Trophoblast cell (in vitro differentiated cells and primary cell): ENCODE results near the gene INO80.
"Not testable (repeated sequence)": the region's sequence is repeated elsewhere in the genome, so short reads cannot be mapped to it uniquely, and the experiment has no call there.

ENCODE experiments used
- DNase-seq, 2 donors: peaks; one replicate each; pipeline ENCODE4 v3.0.0-alpha.2; 2016
- H2AFZ ChIP-seq: 2 replicates; pipeline ENCODE4 v1.6.1; 2013; ENCODE audit warnings: low read length, moderate library complexity, mild to moderate bottlenecking; ENCODE audit not compliant: insufficient read depth, poor library complexity
- H2AK5ac ChIP-seq: 2 replicates; pipeline ENCODE4 v1.6.1; 2013; ENCODE audit warnings: mild to moderate bottlenecking, low read length
- H2BK120ac ChIP-seq: 2 replicates; pipeline ENCODE4 v1.6.1; 2013; ENCODE audit warnings: low read length, mild to moderate bottlenecking, moderate library complexity; ENCODE audit not compliant: insufficient read depth, poor library complexity
- H2BK12ac ChIP-seq: 2 replicates; pipeline ENCODE4 v1.6.1; 2013; ENCODE audit warnings: mild to moderate bottlenecking, low read length, moderate library complexity
- H2BK5ac ChIP-seq: 2 replicates; pipeline ENCODE4 v1.6.1; 2013; ENCODE audit warnings: low read length, low read depth, moderate library complexity, mild to moderate bottlenecking; ENCODE audit not compliant: poor library complexity
- H3K14ac ChIP-seq: 2 replicates; pipeline ENCODE4 v1.6.1; 2013; ENCODE audit warnings: mild to moderate bottlenecking, low read length
- H3K18ac ChIP-seq: 2 replicates; pipeline ENCODE4 v1.6.1; 2013; ENCODE audit warnings: mild to moderate bottlenecking, low read length
- H3K23ac ChIP-seq: 2 replicates; pipeline ENCODE4 v1.6.1; 2013; ENCODE audit warnings: low read length
- H3K27ac ChIP-seq: 2 replicates; pipeline ENCODE4 v1.5.1; 2013; ENCODE audit warnings: low read depth, mild to moderate bottlenecking, inconsistent platforms, low read length, moderate library complexity
- H3K27me3 ChIP-seq: 2 replicates; pipeline ENCODE4 v1.6.1; 2013; ENCODE audit warnings: inconsistent platforms, mild to moderate bottlenecking, low read length, moderate library complexity; ENCODE audit not compliant: insufficient read depth
- H3K36me3 ChIP-seq, 2 experiments: 1 replicate in 1 of 2; 2 replicates in 1 of 2; pipeline ENCODE4 v1.6.1; 2013; ENCODE audit warnings: low read length in 2 of 2, mild to moderate bottlenecking in 2 of 2, moderate library complexity in 1 of 2; ENCODE audit not compliant: insufficient read depth in 2 of 2, control insufficient read depth in 1 of 2
- H3K4ac ChIP-seq: 2 replicates; pipeline ENCODE4 v1.6.1; 2013; ENCODE audit warnings: low read depth, mild to moderate bottlenecking, low read length, moderate library complexity
- H3K4me1 ChIP-seq, 2 experiments: 1 replicate in 1 of 2; 2 replicates in 1 of 2; pipeline ENCODE4 v1.6.1; 2013; ENCODE audit warnings: low read length in 2 of 2, mild to moderate bottlenecking in 2 of 2, moderate library complexity in 1 of 2; ENCODE audit not compliant: insufficient read depth in 2 of 2, control insufficient read depth in 1 of 2
- H3K4me2 ChIP-seq: 2 replicates; pipeline ENCODE4 v1.6.1; 2013; ENCODE audit warnings: inconsistent platforms, mild to moderate bottlenecking, low read length, moderate library complexity
- H3K4me3 ChIP-seq: 2 replicates; pipeline ENCODE4 v1.5.1; 2013; ENCODE audit warnings: mild to moderate bottlenecking, low read depth, low read length, inconsistent platforms
- H3K79me1 ChIP-seq: one replicate; pipeline ENCODE4 v1.6.1; 2013; ENCODE audit warnings: low read length
- H3K79me2 ChIP-seq: 2 replicates; pipeline ENCODE4 v1.6.1; 2013; ENCODE audit warnings: low read length, mild to moderate bottlenecking; ENCODE audit not compliant: control insufficient read depth, insufficient read depth, poor library complexity
- H3K9ac ChIP-seq: 2 replicates; pipeline ENCODE4 v1.6.1; 2013; ENCODE audit warnings: mild to moderate bottlenecking, low read length
- H3K9me3 ChIP-seq: 2 replicates; pipeline ENCODE4 v1.6.1; 2013; ENCODE audit warnings: low read depth, mild to moderate bottlenecking, control low read depth, inconsistent platforms, low read length; ENCODE audit not compliant: insufficient read depth
- H4K12ac ChIP-seq: 2 replicates; pipeline ENCODE4 v1.6.1; 2013; ENCODE audit warnings: low read depth, mild to moderate bottlenecking, low read length, moderate library complexity
- H4K8ac ChIP-seq: 2 replicates; pipeline ENCODE4 v1.6.1; 2013; ENCODE audit warnings: low read depth, mild to moderate bottlenecking, low read length, moderate library complexity
- H4K91ac ChIP-seq: one replicate; pipeline ENCODE4 v1.6.1; 2013; ENCODE audit warnings: low read depth, mild to moderate bottlenecking, low read length, moderate library complexity
- WGBS: extraction: QIAGEN DNeasy Blood & Tissue Kit; methylation state at CpG from one replicate; pipeline ENCODE4 v1.1.7; 2013; ENCODE audit warnings: missing lambda C conversion rate; ENCODE audit not compliant: insufficient read length, insufficient coverage; ENCODE audit errors: extremely low coverage; 5-methylcytosine and 5-hydroxymethylcytosine counted together

The INO80 gene

DNA sequence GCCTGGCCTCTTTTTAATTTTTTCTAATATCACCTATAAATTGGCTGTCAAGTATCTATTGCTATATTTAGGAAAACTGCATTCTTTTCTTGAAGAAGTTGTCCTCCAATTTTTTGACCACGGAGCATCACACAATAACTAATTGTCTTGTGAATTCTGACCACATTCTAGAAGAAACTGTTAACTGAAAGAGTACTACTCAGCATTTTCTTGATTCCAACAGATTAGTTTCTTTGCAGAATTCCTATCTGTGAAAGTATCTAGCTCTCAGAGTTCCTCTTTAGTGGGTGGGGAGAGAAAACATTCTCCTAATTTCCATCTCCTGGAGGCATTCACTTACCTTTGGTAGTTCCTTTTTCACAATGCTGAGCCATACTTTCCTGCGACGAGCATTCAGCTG is 31.1 kb downstream of the INO80 start:
- Histone ChIP-seq H3K79me2 (no peaks in the 10 kb centered on the region), H3K27me3 (no peaks in the 10 kb centered on the region), H3K18ac (no peak overlapping the region), H3K27ac (no peak overlapping the region), H3K36me3 (peaks cover 40 to 41% of the 10 kb centered on the region in 2 experiments), H2AK5ac (no peak overlapping the region), H4K91ac (no peak overlapping the region), H3K4ac (no peak overlapping the region), H2BK12ac (no peak overlapping the region), H4K8ac (no peak overlapping the region), H3K23ac (no peak overlapping the region), H2BK120ac (no peak overlapping the region), H2BK5ac (no peak overlapping the region), H3K4me2 (no peak overlapping the region), H3K4me1 (no peaks in the 10 kb centered on the region), H4K12ac (no peak overlapping the region), H3K4me3 (no peak overlapping the region), H3K9ac (no peak overlapping the region), H3K14ac (no peak overlapping the region), H2AFZ (no peak overlapping the region), H3K79me1 (no peaks in the 10 kb centered on the region), H3K9me3 (no peaks in the 10 kb centered on the region)
- peak in 1 of 2 donors; percentile 3 for DNase-seq
- whole genome bisulfite sequencing: no CpG with 5 or more reads among the region's 3 CpGs

DNA sequence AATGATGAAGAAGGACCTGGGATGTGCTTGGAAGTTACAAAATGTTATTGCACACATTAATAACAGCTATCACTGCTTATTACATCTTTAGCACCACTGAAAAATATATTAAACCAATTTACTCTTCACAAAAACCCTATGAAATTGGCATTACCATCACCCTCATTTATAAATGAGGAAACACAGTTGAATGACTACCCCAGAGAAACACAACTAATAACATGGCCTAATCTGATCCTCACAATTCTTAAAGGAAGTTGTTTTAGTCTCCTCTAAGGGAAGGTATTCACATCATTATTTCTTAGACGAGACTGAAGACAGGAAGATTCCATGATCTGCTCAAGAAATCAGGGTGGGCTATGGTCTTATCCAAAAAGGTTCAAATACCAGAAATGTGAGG is 35.9 kb downstream of the INO80 start:
- Histone ChIP-seq H2BK120ac (no peak overlapping the region), H2BK5ac (no peak overlapping the region), H2AK5ac (no peak overlapping the region), H3K4me1 (no peaks in the 10 kb centered on the region), H2AFZ (no peak overlapping the region), H3K27ac (no peak overlapping the region), H3K14ac (no peak overlapping the region), H3K79me1 (no peaks in the 10 kb centered on the region), H3K9me3 (no peaks in the 10 kb centered on the region), H3K18ac (no peak overlapping the region), H3K4me2 (no peak overlapping the region), H3K4ac (no peak overlapping the region), H4K12ac (no peak overlapping the region), H2BK12ac (no peak overlapping the region), H4K8ac (no peak overlapping the region), H3K27me3 (no peaks in the 10 kb centered on the region), H3K36me3 (peaks cover 42 to 44% of the 10 kb centered on the region in 2 experiments), H3K9ac (no peak overlapping the region), H3K4me3 (no peak overlapping the region), H4K91ac (no peak overlapping the region), H3K23ac (no peak overlapping the region), H3K79me2 (no peaks in the 10 kb centered on the region)
- DNase-seq: no peak
- WGBS: no CpG with 5 or more reads among the region's 1 CpG

DNA sequence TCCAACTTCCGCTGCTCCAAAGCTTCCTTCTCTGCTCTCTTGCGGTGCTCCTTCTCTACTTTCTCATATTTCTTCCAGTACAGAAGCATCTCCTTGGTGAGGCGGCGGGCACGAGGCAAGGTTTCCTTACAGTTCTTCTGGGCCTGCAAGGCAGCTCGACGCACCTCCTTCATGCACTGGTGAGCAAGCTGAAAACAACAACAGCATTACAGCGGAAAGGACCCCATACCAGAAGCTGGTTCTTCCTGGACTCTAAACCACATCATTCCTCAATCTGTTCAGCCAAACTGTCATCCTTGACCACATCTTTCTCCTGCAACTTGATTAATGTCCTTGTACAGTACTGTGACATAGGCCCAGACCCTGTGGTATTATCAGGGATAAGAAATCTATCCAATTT is 36.4 kb downstream of the INO80 start:
- H3K18ac ChIP-seq: no peak overlapping the region
- H3K4me2 ChIP-seq: no peak overlapping the region
- no peak for DNase-seq
- peaks cover 42% of the 10 kb centered on the region in 2 experiments for H3K36me3 ChIP-seq
- no peaks in the 10 kb centered on the region for H3K9me3 ChIP-seq
- H2BK5ac ChIP-seq: no peak overlapping the region
- H2AFZ ChIP-seq: no peak overlapping the region
- no CpG with 5 or more reads among the region's 8 CpGs for WGBS
- H3K4ac ChIP-seq: no peak overlapping the region
- H3K27me3 ChIP-seq: no peaks in the 10 kb centered on the region
- H4K12ac ChIP-seq: no peak overlapping the region
- no peak overlapping the region for H3K14ac ChIP-seq
- H3K23ac ChIP-seq: no peak overlapping the region
- H3K4me3 ChIP-seq: no peak overlapping the region
- no peak overlapping the region for H4K91ac ChIP-seq
- peak overlapping the region; percentile 4 for H3K9ac ChIP-seq
- no peak overlapping the region for H3K27ac ChIP-seq
- H3K4me1 ChIP-seq: no peaks in the 10 kb centered on the region
- H2BK12ac ChIP-seq: no peak overlapping the region
- H3K79me1 ChIP-seq: no peaks in the 10 kb centered on the region
- H2AK5ac ChIP-seq: no peak overlapping the region
- H2BK120ac ChIP-seq: no peak overlapping the region
- no peak overlapping the region for H4K8ac ChIP-seq
- H3K79me2 ChIP-seq: no peaks in the 10 kb centered on the region

DNA sequence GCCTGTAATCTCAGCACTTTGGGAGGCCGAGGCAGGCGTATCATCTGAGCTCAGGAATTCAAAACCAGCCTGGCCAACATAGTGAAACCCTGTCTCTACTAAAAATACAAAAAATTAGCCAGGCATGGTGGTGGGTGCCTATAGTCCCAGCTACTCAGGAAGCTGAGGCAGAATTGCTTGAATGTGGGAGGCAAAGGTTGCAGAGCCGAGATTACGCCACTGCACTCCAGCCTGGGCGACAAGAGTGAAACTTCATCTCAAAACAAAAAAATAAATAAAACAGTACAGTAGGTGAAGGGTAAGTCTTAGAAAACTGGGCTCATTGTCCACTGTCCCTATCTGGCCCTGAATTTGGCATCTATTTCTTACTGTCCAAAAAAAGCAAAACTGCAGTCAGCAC is 37.2 kb downstream of the INO80 start:
- H3K9me3 ChIP-seq, H3K18ac ChIP-seq, H3K4ac ChIP-seq, H2BK120ac ChIP-seq, H3K4me2 ChIP-seq, H3K79me2 ChIP-seq, H3K27ac ChIP-seq, H2AK5ac ChIP-seq, H4K91ac ChIP-seq, H3K4me3 ChIP-seq, H3K4me1 ChIP-seq, H2BK5ac ChIP-seq, H4K12ac ChIP-seq, H3K14ac ChIP-seq, H2BK12ac ChIP-seq, H3K9ac ChIP-seq, H2AFZ ChIP-seq, H3K27me3 ChIP-seq, H3K79me1 ChIP-seq, DNase-seq, H4K8ac ChIP-seq, H3K23ac ChIP-seq: not testable (repeated sequence)
- H3K36me3 ChIP-seq: peaks cover 37 to 41% of the 10 kb centered on the region in 2 experiments
- WGBS: no CpG with 5 or more reads among the region's 5 CpGs
